Trophoblast cell (in vitro differentiated cells and primary cell): Measurements from ENCODE around the gene ZNF276.

ENCODE experiments used
- DNase-seq, 2 donors: peaks; one replicate each; pipeline ENCODE4 v3.0.0-alpha.2; 2016
- H2AFZ ChIP-seq: 2 replicates; pipeline ENCODE4 v1.6.1; 2013; ENCODE audit warnings: low read length, moderate library complexity, mild to moderate bottlenecking; ENCODE audit not compliant: insufficient read depth, poor library complexity
- H2AK5ac ChIP-seq: 2 replicates; pipeline ENCODE4 v1.6.1; 2013; ENCODE audit warnings: mild to moderate bottlenecking, low read length
- H2BK120ac ChIP-seq: 2 replicates; pipeline ENCODE4 v1.6.1; 2013; ENCODE audit warnings: low read length, mild to moderate bottlenecking, moderate library complexity; ENCODE audit not compliant: insufficient read depth, poor library complexity
- H2BK12ac ChIP-seq: 2 replicates; pipeline ENCODE4 v1.6.1; 2013; ENCODE audit warnings: mild to moderate bottlenecking, low read length, moderate library complexity
- H2BK5ac ChIP-seq: 2 replicates; pipeline ENCODE4 v1.6.1; 2013; ENCODE audit warnings: low read length, low read depth, moderate library complexity, mild to moderate bottlenecking; ENCODE audit not compliant: poor library complexity
- H3K14ac ChIP-seq: 2 replicates; pipeline ENCODE4 v1.6.1; 2013; ENCODE audit warnings: mild to moderate bottlenecking, low read length
- H3K18ac ChIP-seq: 2 replicates; pipeline ENCODE4 v1.6.1; 2013; ENCODE audit warnings: mild to moderate bottlenecking, low read length
- H3K23ac ChIP-seq: 2 replicates; pipeline ENCODE4 v1.6.1; 2013; ENCODE audit warnings: low read length
- H3K27ac ChIP-seq: 2 replicates; pipeline ENCODE4 v1.5.1; 2013; ENCODE audit warnings: low read depth, mild to moderate bottlenecking, inconsistent platforms, low read length, moderate library complexity
- H3K27me3 ChIP-seq: 2 replicates; pipeline ENCODE4 v1.6.1; 2013; ENCODE audit warnings: inconsistent platforms, mild to moderate bottlenecking, low read length, moderate library complexity; ENCODE audit not compliant: insufficient read depth
- H3K36me3 ChIP-seq, 2 experiments: 1 replicate in 1 of 2; 2 replicates in 1 of 2; pipeline ENCODE4 v1.6.1; 2013; ENCODE audit warnings: low read length in 2 of 2, mild to moderate bottlenecking in 2 of 2, moderate library complexity in 1 of 2; ENCODE audit not compliant: insufficient read depth in 2 of 2, control insufficient read depth in 1 of 2
- H3K4ac ChIP-seq: 2 replicates; pipeline ENCODE4 v1.6.1; 2013; ENCODE audit warnings: low read depth, mild to moderate bottlenecking, low read length, moderate library complexity
- H3K4me1 ChIP-seq, 2 experiments: 1 replicate in 1 of 2; 2 replicates in 1 of 2; pipeline ENCODE4 v1.6.1; 2013; ENCODE audit warnings: low read length in 2 of 2, mild to moderate bottlenecking in 2 of 2, moderate library complexity in 1 of 2; ENCODE audit not compliant: insufficient read depth in 2 of 2, control insufficient read depth in 1 of 2
- H3K4me2 ChIP-seq: 2 replicates; pipeline ENCODE4 v1.6.1; 2013; ENCODE audit warnings: inconsistent platforms, mild to moderate bottlenecking, low read length, moderate library complexity
- H3K4me3 ChIP-seq: 2 replicates; pipeline ENCODE4 v1.5.1; 2013; ENCODE audit warnings: mild to moderate bottlenecking, low read depth, low read length, inconsistent platforms
- H3K79me1 ChIP-seq: one replicate; pipeline ENCODE4 v1.6.1; 2013; ENCODE audit warnings: low read length
- H3K79me2 ChIP-seq: 2 replicates; pipeline ENCODE4 v1.6.1; 2013; ENCODE audit warnings: low read length, mild to moderate bottlenecking; ENCODE audit not compliant: control insufficient read depth, insufficient read depth, poor library complexity
- H3K9ac ChIP-seq: 2 replicates; pipeline ENCODE4 v1.6.1; 2013; ENCODE audit warnings: mild to moderate bottlenecking, low read length
- H3K9me3 ChIP-seq: 2 replicates; pipeline ENCODE4 v1.6.1; 2013; ENCODE audit warnings: low read depth, mild to moderate bottlenecking, control low read depth, inconsistent platforms, low read length; ENCODE audit not compliant: insufficient read depth
- H4K12ac ChIP-seq: 2 replicates; pipeline ENCODE4 v1.6.1; 2013; ENCODE audit warnings: low read depth, mild to moderate bottlenecking, low read length, moderate library complexity
- H4K8ac ChIP-seq: 2 replicates; pipeline ENCODE4 v1.6.1; 2013; ENCODE audit warnings: low read depth, mild to moderate bottlenecking, low read length, moderate library complexity
- H4K91ac ChIP-seq: one replicate; pipeline ENCODE4 v1.6.1; 2013; ENCODE audit warnings: low read depth, mild to moderate bottlenecking, low read length, moderate library complexity
- WGBS: extraction: QIAGEN DNeasy Blood & Tissue Kit; methylation state at CpG from one replicate; pipeline ENCODE4 v1.1.7; 2013; ENCODE audit warnings: missing lambda C conversion rate; ENCODE audit not compliant: insufficient read length, insufficient coverage; ENCODE audit errors: extremely low coverage; 5-methylcytosine and 5-hydroxymethylcytosine counted together

ZNF276 gene

GRCh38 chr16:89721546-89722391 is 432 bp downstream of the ZNF276 start:
- WGBS, result no CpG with 5 or more reads among the region's 112 CpGs
- peak overlapping the region; percentile 86 for H3K18ac ChIP-seq
- no peak overlapping the region for H2BK12ac ChIP-seq
- peaks cover 5% of the 10 kb centered on the region for H3K9me3 ChIP-seq
- H3K79me2 ChIP-seq, result peaks cover 9% of the 10 kb centered on the region
- peak overlapping the region; percentile 95 for H3K4me3 ChIP-seq
- H3K4ac ChIP-seq, result peak overlapping the region; percentile 40
- H3K4me1 ChIP-seq, result peaks cover 8 to 13% of the 10 kb centered on the region in 2 experiments
- no peaks in the 10 kb centered on the region for H3K27me3 ChIP-seq
- peak overlapping the region; percentile 52 for H4K12ac ChIP-seq
- peak overlapping the region; percentile 93 for H3K4me2 ChIP-seq
- peak overlapping the region; percentile 85 for H4K91ac ChIP-seq
- H3K9ac ChIP-seq, result peak overlapping the region; percentile 82
- peaks cover 14% of the 10 kb centered on the region for H3K79me1 ChIP-seq
- H4K8ac ChIP-seq, result peak overlapping the region; percentile 84
- no peak overlapping the region for H2BK120ac ChIP-seq
- no peak overlapping the region for H3K23ac ChIP-seq
- H2AFZ ChIP-seq, result peak overlapping the region; percentile 70
- peak overlapping the region; percentile 57 for H3K27ac ChIP-seq
- H3K14ac ChIP-seq, result peak overlapping the region; percentile 59
- H3K36me3 ChIP-seq, result peaks cover 21 to 23% of the 10 kb centered on the region in 2 experiments
- H2AK5ac ChIP-seq, result no peak overlapping the region
- H2BK5ac ChIP-seq, result peak overlapping the region; percentile 38
- DNase-seq, result peak in 1 of 2 donors; percentile 45

DNA sequence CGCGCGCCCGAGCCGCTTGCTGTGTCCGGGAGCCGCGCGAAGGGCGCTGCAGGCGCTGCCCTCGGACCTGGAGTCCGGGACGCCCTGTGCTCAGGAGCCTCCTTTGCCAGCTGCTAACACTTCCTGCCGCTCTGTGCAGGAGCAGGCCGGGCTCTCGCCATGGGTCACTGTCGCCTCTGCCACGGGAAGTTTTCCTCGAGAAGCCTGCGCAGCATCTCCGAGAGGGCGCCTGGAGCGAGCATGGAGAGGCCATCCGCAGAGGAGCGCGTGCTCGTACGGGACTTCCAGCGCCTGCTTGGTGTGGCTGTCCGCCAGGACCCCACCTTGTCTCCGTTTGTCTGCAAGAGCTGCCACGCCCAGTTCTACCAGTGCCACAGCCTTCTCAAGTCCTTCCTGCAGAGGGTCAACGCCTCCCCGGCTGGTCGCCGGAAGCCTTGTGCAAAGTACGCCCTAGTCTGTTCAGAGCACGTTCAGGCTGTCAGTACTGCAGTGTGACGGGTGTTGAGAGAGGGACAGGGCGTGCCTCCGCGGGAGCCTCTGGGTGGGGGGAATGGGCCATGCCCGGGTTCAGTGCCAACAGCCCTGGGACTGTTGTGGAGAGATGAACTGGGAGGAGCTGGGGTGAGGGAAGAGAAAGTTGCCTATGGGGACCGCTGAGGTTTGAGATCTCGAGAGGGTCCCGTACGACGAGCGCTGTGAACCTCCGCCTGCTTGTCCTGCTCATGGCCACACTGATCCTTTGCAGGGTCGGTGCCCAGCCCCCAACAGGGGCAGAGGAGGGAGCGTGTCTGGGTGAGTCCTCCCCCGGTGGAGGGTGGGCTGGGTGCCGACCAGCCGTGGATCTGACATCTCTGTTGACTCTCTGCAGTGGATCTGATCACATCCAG is 1.3 kb downstream of the ZNF276 start:
- Histone ChIP-seq H3K23ac (no peak overlapping the region), H3K79me1 (peaks cover 14% of the 10 kb centered on the region), H3K9ac (peak overlapping the region; percentile 71), H3K18ac (no peak overlapping the region), H4K12ac (no peak overlapping the region), H2BK5ac (no peak overlapping the region), H3K14ac (no peak overlapping the region), H3K79me2 (peaks cover 9% of the 10 kb centered on the region), H3K4ac (no peak overlapping the region), H3K4me2 (peak overlapping the region; percentile 93), H3K27ac (no peak overlapping the region), H3K9me3 (peaks cover 5% of the 10 kb centered on the region), H3K36me3 (peaks cover 25 to 31% of the 10 kb centered on the region in 2 experiments), H3K4me1 (peaks cover 8 to 13% of the 10 kb centered on the region in 2 experiments), H2BK12ac (no peak overlapping the region), H2BK120ac (no peak overlapping the region), H2AK5ac (no peak overlapping the region), H2AFZ (no peak overlapping the region), H3K4me3 (peak overlapping the region; percentile 95), H4K8ac (no peak overlapping the region), H3K27me3 (no peaks in the 10 kb centered on the region), H4K91ac (no peak overlapping the region)
- WGBS, result no CpG with 5 or more reads among the region's 56 CpGs
- DNase-seq, result no peak

GRCh38 chr16:89723279-89724250 is 2.2 kb downstream of the ZNF276 start:
- H3K4me1 ChIP-seq, result peaks cover 8 to 13% of the 10 kb centered on the region in 2 experiments
- peaks cover 8% of the 10 kb centered on the region for H3K9me3 ChIP-seq
- no peak for DNase-seq
- H3K79me1 ChIP-seq, result peaks cover 14% of the 10 kb centered on the region
- H4K8ac ChIP-seq, result no peak overlapping the region
- no peak overlapping the region for H4K12ac ChIP-seq
- no peak overlapping the region for H3K14ac ChIP-seq
- peaks cover 9% of the 10 kb centered on the region for H3K79me2 ChIP-seq
- H3K27ac ChIP-seq, result no peak overlapping the region
- H2BK12ac ChIP-seq, result no peak overlapping the region
- no peak overlapping the region for H3K4me3 ChIP-seq
- no peak overlapping the region for H2AK5ac ChIP-seq
- H3K18ac ChIP-seq, result no peak overlapping the region
- no peak overlapping the region for H2AFZ ChIP-seq
- no peak overlapping the region for H3K4me2 ChIP-seq
- no peak overlapping the region for H3K23ac ChIP-seq
- no peak overlapping the region for H3K4ac ChIP-seq
- H3K27me3 ChIP-seq, result no peaks in the 10 kb centered on the region
- no peak overlapping the region for H3K9ac ChIP-seq
- H2BK5ac ChIP-seq, result no peak overlapping the region
- peaks cover 29 to 34% of the 10 kb centered on the region in 2 experiments for H3K36me3 ChIP-seq
- no peak overlapping the region for H4K91ac ChIP-seq
- no CpG with 5 or more reads among the region's 30 CpGs for WGBS
- no peak overlapping the region for H2BK120ac ChIP-seq
